Stomach (tissue), 4 donors: ENCODE data around the gene RNF213.

Experiments used
- CTCF ChIP-seq, 7 experiments: fragments of 450-650 bp in 4 of 7; fragments of 200-600 bp in 3 of 7; sonication (generic) in 3 of 7; IDR thresholded peaks; one replicate each; pipeline ENCODE4 v1.5.1; 2016 to 2019; ENCODE audit warnings: antibody characterized with exemption in 7 of 7, control low read depth in 2 of 7, mild to moderate bottlenecking in 1 of 7
- EP300 ChIP-seq: sonication (generic); formaldehyde crosslinking; IDR thresholded peaks from one replicate; pipeline ENCODE4 v1.6.1; 2017; ENCODE audit warnings: antibody characterized with exemption

DNA sequence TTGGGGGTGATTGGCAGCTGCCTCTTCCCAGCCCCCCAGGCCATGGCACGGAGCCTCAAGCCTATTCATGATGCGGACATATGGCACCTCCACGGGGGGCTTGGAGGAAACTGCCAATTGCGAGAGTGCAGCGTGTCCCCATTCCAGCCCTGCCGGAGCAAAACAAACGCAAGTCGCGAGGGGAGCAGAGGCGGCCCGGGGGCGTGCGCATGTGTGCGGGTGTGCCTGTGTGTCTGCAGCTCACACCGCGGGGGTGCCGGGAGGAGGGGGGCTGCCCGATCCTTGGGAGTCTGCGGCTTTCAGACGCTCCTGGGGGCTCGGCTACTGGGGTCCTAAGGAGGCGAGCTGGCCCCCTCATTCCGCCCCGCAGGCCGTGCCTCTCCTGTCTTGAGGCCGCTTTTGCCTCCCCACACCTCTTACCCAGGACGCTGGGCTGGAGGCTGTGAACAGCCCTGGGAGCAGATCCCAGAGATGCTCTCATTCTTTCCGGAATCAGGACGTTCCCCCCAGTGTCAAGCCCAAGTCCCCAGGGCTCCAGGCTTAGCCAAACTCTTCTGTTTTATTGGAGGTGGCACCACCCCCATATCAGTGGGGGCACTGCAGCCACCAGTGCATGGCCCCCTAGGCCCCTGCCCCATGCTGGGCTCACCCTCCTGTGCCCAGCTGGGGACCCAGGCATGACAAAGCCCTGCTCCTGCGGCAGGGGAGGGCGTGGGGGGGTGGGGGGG is 183.4 kb downstream of the RNF213 start:
- TF ChIP-seq CTCF (IDR thresholded peaks at IDR 0.05) (no peak), EP300 (no peak)
